OCI-LY1 (cell line): ENCODE results near the gene MMP23B.
A peak's percentile ranks its signal among the peaks of the same experiment; 100 is the strongest.

Experiments used
- H2AFZ ChIP-seq: fragments of 200-600 bp; sonication (generic), shearing (Covaris generic); 2 replicates; pipeline ENCODE4 v1.6.0; 2014; ENCODE audit warnings: antibody characterized with exemption, mild to moderate bottlenecking, low read length
- H3F3A ChIP-seq: fragments of 200-600 bp; sonication (generic), shearing (Covaris generic); 2 replicates; pipeline ENCODE4 v1.6.0; 2014; ENCODE audit warnings: mild to moderate bottlenecking, antibody characterized with exemption, low read length, moderate library complexity; ENCODE audit not compliant: insufficient read depth
- H3K27ac ChIP-seq: fragments of 200-600 bp; sonication (generic); 2 replicates; pipeline ENCODE4 v1.5.1; 2014; ENCODE audit warnings: low read length, mixed run types, mild to moderate bottlenecking, low read depth; ENCODE audit not compliant: poor library complexity, severe bottlenecking
- H3K27me3 ChIP-seq: fragments of 200-600 bp; sonication (generic); 2 replicates; pipeline ENCODE4 v1.6.0; 2014; ENCODE audit warnings: antibody characterized with exemption, mild to moderate bottlenecking, low read length, moderate library complexity; ENCODE audit not compliant: insufficient read depth
- H3K36me3 ChIP-seq: fragments of 200-600 bp; sonication (generic); 2 replicates; pipeline ENCODE4 v1.6.1; 2014; ENCODE audit warnings: mild to moderate bottlenecking, antibody characterized with exemption, low read length, moderate library complexity, mixed read lengths; ENCODE audit not compliant: insufficient read depth
- H3K4me1 ChIP-seq: fragments of 200-600 bp; sonication (generic); 2 replicates; pipeline ENCODE4 v1.5.1; 2014; ENCODE audit warnings: mild to moderate bottlenecking, low read length, moderate library complexity; ENCODE audit not compliant: insufficient read depth, severe bottlenecking
- H3K4me2 ChIP-seq: fragments of 200-600 bp; sonication (generic), shearing (Covaris generic); 2 replicates; pipeline ENCODE4 v1.6.1; 2014; ENCODE audit warnings: low read length
- H3K4me3 ChIP-seq: fragments of 200-600 bp; sonication (generic); 2 replicates; pipeline ENCODE4 v1.5.1; 2014; ENCODE audit warnings: low read length, low read depth, mild to moderate bottlenecking, mixed read lengths; ENCODE audit not compliant: poor library complexity, severe bottlenecking
- H3K79me2 ChIP-seq: fragments of 200-600 bp; shearing (Covaris generic); 2 replicates; pipeline ENCODE4 v1.6.1; 2016; ENCODE audit warnings: mixed run types, low read length, mixed read lengths; ENCODE audit not compliant: insufficient read depth
- H3K9ac ChIP-seq: fragments of 200-600 bp; sonication (generic), shearing (Covaris generic); 2 replicates; pipeline ENCODE4 v1.6.1; 2014; ENCODE audit warnings: mild to moderate bottlenecking, low read length, mixed read lengths
- H3K9me2 ChIP-seq: fragments of 200-600 bp; sonication (generic), shearing (Covaris generic); 2 replicates; pipeline ENCODE4 v1.6.1; 2014; ENCODE audit warnings: low read depth, mild to moderate bottlenecking, low read length, mixed read lengths
- H3K9me3 ChIP-seq: fragments of 200-600 bp; shearing (Covaris generic); 2 replicates; pipeline ENCODE4 v1.6.1; 2014; ENCODE audit warnings: low read length, mixed read lengths
- H4K20me1 ChIP-seq: fragments of 200-600 bp; sonication (generic), shearing (Covaris generic); 2 replicates; pipeline ENCODE4 v1.6.0; 2016; ENCODE audit warnings: mild to moderate bottlenecking, low read length; ENCODE audit not compliant: insufficient read depth
- EZH2 ChIP-seq: fragments of 200-600 bp; sonication (generic), shearing (Covaris generic); IDR thresholded peaks from 2 replicates; pipeline ENCODE4 v1.8.0; 2017; ENCODE audit warnings: borderline replicate concordance, mixed run types, mild to moderate bottlenecking, antibody characterized with exemption, low read length, moderate library complexity, mixed read lengths
- TF ChIP-seq, protein P1 (sequence below): fragments of 200-600 bp; sonication (generic), shearing (Covaris generic); IDR thresholded peaks from 2 replicates; pipeline ENCODE4 v1.5.1; 2017; ENCODE audit warnings: mild to moderate bottlenecking, antibody characterized with exemption, low read length, moderate library complexity, mixed read lengths

The MMP23B gene

DNA sequence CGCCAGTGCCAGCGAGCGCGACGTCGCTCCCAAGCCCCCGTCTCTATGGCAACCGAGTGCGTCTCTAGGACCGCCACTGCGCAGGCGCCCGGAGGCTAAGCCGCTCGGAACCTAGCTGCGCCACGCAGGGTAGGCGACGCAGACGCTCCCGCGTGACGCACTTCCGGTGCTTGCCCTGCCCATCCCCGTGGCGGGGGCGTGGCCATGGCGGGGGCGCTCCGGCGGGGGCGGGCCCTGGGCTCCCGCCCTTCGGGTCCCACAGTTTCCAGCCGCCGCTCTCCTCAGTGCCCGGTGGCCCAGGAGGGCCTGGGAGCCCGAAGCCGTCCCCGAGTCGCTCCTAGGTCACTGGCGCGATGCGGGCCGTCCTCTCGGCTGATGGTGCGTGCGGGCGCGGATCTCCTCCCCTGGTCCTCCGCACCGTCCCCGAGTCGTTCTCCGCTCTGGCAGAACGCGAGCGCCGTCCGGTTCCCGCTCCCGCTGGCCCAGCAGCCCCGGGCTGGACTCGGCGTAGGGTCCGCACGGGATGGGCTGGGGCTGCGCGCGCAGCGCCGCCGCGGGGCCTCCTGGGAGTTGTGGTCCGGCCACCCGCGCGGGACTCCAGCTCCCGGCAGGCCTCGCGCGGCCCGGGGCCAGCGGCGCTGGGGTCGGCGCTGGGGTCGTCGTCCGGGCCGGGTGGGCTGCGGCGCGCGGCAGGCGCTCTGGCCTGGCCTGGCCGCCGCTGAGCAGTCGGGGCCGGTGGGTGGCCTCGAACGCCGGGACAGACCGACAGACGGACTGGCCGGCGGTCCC is 16.5 kb upstream of the MMP23B start, which contains the start of gene MIB2:
Gene MIB2 (plus strand): TSS at position 245 of the 789 bp plus-strand sequence. CDS start 7,953 bp downstream, outside the sequence.
- peaks cover 25% of the 10 kb centered on the region for H3K4me1 ChIP-seq
- H3K36me3 ChIP-seq = no peaks in the 10 kb centered on the region; the same call in 1 of the 2 replicates
- H3F3A ChIP-seq = no peaks in the 10 kb centered on the region
- H3K4me3 ChIP-seq = peak within 1 kb of the TSS; percentile 89
- H3K9me3 ChIP-seq = no peaks in the 10 kb centered on the region
- TF ChIP-seq, protein P1, sequence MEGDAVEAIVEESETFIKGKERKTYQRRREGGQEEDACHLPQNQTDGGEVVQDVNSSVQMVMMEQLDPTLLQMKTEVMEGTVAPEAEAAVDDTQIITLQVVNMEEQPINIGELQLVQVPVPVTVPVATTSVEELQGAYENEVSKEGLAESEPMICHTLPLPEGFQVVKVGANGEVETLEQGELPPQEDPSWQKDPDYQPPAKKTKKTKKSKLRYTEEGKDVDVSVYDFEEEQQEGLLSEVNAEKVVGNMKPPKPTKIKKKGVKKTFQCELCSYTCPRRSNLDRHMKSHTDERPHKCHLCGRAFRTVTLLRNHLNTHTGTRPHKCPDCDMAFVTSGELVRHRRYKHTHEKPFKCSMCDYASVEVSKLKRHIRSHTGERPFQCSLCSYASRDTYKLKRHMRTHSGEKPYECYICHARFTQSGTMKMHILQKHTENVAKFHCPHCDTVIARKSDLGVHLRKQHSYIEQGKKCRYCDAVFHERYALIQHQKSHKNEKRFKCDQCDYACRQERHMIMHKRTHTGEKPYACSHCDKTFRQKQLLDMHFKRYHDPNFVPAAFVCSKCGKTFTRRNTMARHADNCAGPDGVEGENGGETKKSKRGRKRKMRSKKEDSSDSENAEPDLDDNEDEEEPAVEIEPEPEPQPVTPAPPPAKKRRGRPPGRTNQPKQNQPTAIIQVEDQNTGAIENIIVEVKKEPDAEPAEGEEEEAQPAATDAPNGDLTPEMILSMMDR = no peak
- no peak for TF ChIP-seq EZH2
- no peaks in the 10 kb centered on the region for H3K27me3 ChIP-seq
- peak within 1 kb of the TSS; percentile 66 for H3K4me2 ChIP-seq
- no peak within 1 kb of the TSS for H2AFZ ChIP-seq
- H3K79me2 ChIP-seq = no peaks in the 10 kb centered on the region
- no peaks in the 10 kb centered on the region for H4K20me1 ChIP-seq
- no peaks in the 10 kb centered on the region for H3K9me2 ChIP-seq
- H3K27ac ChIP-seq = peak within 1 kb of the TSS; percentile 85
- peak within 1 kb of the TSS; percentile 98 for H3K9ac ChIP-seq

DNA sequence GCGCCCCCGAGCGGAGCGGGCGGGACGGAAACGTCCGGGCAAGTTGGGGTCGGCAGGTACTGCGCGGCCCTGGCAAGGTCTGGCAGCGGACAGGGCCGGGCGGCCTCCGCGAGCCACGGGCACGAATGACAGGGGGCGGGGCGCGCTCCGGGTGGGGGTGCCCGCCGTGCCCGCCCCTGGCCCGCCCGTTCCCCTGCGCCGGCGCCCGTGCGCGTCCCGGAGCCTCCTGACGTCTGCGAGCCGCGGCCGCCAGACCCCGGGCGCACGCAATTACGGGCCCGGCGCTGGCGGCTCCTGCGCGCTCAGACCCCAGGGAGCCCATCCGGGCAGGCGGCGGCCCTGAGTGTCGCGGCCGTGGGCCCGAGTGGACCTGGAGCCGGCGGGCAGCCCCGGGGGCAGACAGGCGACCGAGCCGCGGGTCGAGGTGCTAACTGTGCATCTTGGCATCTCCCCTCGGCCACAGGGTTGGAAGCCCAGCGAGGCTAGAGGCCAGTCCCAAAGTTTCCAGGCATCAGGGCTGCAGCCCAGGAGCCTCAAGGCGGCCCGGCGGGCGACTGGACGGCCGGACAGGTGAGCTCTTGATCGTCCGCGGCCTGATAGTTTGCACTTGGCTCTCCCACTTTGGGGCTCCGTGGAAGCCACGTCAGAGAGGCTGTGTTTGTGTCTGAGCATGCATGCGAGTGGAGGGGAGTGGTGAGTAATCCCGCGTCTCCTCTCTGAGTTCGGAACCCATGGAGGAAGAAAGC is 15.8 kb upstream of the MMP23B start:
- Histone ChIP-seq H2AFZ (no peak overlapping the region), H3F3A (no peaks in the 10 kb centered on the region), H3K4me3 (peak overlapping the region; percentile 89), H3K9ac (peak overlapping the region; percentile 98), H3K27ac (no peak overlapping the region), H3K27me3 (no peaks in the 10 kb centered on the region; the same call in 1 of the 2 replicates), H3K4me1 (peaks cover 25% of the 10 kb centered on the region), H4K20me1 (no peaks in the 10 kb centered on the region), H3K36me3 (no peaks in the 10 kb centered on the region; the same call in 1 of the 2 replicates), H3K4me2 (peak overlapping the region; percentile 66), H3K9me3 (no peaks in the 10 kb centered on the region), H3K79me2 (no peaks in the 10 kb centered on the region), H3K9me2 (no peaks in the 10 kb centered on the region)
- TF ChIP-seq EZH2 = no peak
- TF ChIP-seq, protein P1 = no peak

DNA sequence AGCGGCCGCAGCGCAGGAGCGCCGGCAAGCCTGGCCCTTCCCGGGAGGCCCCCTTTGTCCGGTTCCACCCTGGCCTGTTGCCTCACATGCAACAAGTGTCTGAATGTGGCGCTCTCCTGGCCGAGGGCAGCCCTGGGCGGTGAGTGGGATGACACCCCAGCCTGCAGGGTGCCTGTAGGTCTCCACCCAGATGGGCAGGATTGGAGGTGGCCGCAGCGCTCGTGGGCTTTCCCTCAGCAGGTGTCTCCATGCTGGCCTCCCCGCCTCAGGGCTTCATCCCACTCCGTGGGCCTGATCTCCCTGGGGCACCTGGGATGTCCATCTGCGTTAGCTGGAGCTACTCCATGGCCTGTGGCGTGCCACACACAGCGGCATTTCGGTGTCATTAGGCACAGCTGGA is 15.1 kb upstream of the MMP23B start:
- Histone ChIP-seq H3K27me3 (no peaks in the 10 kb centered on the region; the same call in 1 of the 2 replicates), H3K9me3 (no peaks in the 10 kb centered on the region), H3K9ac (peak overlapping the region; percentile 98), H3K27ac (no peak overlapping the region), H3K4me1 (peaks cover 25% of the 10 kb centered on the region), H3K79me2 (no peaks in the 10 kb centered on the region), H3K36me3 (no peaks in the 10 kb centered on the region; the same call in 1 of the 2 replicates), H3K4me2 (peak overlapping the region; percentile 66), H2AFZ (no peak overlapping the region), H3F3A (no peaks in the 10 kb centered on the region), H4K20me1 (no peaks in the 10 kb centered on the region), H3K9me2 (no peaks in the 10 kb centered on the region), H3K4me3 (peak overlapping the region; percentile 89)
- TF ChIP-seq, protein P1 = no peak
- no peak for TF ChIP-seq EZH2
